Posterior cingulate gyrus (tissue), 11 donors: ENCODE measurements around the gene NGRN.

Experiments used
- DNase-seq, 10 donors: peaks; one replicate each; pipeline versions ENCODE4 v3.0.0 to v3.0.0-alpha.2; 2020 to 2021; ENCODE audit warnings: mixed read lengths in 3 of 10
- intact Hi-C: fragments of 100-400 bp; cut with DNase I; formaldehyde crosslinking; loops from one replicate; pipeline ENCODE4 v1.15.1; 2023

NGRN gene, protein sequence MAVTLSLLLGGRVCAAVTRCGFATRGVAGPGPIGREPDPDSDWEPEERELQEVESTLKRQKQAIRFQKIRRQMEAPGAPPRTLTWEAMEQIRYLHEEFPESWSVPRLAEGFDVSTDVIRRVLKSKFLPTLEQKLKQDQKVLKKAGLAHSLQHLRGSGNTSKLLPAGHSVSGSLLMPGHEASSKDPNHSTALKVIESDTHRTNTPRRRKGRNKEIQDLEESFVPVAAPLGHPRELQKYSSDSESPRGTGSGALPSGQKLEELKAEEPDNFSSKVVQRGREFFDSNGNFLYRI

DNA sequence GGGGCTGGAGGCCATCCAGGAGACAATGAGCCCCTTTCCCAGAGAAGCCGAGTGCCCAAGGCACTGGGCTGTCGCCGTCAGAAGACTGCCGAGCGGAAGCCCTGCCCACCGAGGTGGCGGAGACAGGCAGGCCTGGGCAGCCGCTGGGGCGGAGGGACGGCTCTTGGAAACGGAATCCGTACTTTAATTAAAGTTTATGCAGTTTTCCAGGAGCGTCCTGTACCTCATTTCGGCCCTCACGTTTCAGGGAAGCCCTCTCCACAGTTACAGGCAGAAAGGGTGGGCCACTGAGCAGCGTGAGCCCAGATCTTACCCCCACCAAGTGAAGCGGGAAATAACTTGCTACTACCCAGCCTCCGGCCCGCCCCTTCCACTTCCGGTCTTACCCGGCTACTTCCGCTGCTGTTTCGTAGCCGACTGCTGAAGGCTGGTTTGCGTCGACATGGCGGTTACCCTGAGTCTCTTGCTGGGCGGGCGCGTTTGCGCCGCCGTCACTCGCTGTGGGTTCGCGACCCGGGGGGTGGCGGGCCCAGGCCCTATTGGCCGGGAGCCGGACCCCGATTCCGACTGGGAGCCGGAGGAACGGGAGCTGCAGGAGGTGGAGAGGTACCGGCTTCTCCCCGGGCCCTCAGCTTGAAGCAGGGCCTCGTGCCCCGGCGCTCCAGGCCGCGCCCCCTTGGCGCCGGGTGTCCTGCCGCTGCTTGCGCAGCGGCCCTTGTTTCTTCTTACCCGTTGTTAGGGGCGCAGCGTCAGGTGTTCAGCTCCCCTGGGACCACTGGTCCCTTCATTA is at the start of gene NGRN:
Gene NGRN (plus strand): TSS at position 402 of the 790 bp plus-strand sequence. CDS start 41 bp downstream, at position 443.
- intact Hi-C loops, result loop anchor here (5.0 kb wide), 1 partner anchor 33 kb away; the partner anchor contains the start of genes CIB1 and GDPGP1
- peak; percentile 92 to 99 (median 95) for DNase-seq

DNA sequence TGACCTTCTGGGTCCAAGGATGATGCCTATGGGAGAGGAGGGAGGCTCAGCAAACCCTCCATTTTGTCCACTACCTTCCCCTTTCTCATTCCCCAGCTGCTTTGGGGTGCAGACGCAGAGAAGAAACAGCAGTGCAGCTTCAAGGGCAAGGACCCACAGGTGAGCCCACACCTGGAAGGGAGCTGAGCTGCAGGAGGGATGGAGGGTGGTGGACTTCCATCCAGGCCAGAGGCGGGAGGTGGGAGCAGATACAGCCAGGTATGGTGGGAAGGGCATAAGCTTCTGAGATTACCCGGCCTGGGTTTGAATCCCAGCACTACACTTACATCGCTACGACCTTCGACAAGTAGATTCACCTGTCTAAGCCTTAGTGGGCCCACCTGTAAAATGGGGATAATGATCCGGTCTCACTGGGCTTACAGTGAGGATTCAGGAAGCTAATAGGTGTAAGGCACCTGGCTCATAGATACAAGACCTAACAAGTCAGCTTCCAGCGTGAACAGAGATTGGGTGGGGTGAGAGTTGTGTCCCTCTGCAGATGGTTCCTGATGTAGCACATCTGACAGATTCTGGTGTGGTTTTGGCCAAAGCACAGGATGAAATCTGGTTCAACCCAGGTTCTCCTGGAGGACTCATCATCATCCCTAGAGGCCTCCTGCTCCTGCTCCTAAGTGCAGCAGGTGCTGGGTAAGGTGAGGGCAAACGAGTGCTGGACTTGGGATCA is 47.6 kb upstream of the NGRN start:
- peak in 1 of 10 donors; percentile 53 for DNase-seq
- intact Hi-C loops, result no loop called here

DNA sequence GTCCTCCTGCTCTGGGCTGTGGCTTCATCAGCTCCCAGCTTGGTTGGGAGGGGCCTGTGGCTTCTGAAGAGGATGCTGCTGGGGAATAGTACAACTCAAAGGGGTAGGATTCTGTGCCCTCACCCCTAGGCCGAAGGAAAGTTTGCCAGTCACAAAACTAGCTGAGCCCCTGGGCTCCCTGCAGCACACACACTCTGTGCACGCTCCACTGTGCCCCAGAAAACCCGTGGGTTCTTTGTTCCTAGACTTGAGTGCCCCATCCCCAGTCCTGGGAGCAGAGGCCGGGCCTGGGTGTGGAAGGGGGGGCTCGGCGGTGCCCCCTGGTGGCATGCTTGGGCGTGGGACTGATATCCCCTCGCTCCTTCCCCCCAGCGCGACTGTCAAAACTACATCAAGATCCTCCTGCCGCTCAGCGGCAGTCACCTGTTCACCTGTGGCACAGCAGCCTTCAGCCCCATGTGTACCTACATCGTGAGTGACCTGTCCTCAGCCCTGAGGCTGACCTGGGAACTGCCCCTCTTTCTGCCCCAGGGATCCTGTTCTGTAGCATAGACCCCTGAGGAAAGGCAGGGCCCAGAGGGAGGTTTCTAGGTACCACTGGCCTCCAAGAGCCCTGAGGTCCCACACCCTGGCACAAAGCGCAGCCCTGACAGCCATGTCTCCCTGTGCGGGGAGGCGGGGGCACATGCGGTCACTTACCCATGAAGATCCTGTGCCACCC is 45.9 kb upstream of the NGRN start:
- intact Hi-C loops, result no loop called here

DNA sequence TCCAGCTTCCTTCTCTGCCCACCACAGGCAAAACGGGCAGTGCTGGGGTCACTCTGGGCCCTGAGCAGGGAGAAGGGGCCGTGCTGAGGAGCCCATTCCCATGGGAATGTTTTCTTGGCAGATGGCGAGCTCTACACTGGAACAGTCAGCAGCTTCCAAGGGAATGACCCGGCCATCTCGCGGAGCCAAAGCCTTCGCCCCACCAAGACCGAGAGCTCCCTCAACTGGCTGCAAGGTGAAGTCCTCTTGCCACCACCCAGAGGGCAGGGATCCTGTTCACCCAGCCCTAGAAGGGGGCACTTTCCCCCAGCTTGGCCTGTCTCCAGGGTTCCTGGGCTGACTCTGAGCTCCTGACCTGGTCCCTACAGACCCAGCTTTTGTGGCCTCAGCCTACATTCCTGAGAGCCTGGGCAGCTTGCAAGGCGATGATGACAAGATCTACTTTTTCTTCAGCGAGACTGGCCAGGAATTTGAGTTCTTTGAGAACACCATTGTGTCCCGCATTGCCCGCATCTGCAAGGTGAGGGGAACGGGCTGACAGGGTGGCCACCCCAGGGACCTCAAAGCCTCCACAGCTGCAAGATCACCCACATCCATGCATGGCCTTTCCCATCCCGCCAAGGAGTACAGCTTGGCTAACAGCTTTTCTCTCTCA is 44.1 kb upstream of the NGRN start:
- peak; percentile 64 to 97 (median 75) for DNase-seq
- intact Hi-C loops, result no loop called here

More for the DNA sequence above, 45.9 kb upstream of the NGRN start:
- DNase-seq, result peak in 4 of 10 donors; percentile 30 to 86 (median 84)

DNA sequence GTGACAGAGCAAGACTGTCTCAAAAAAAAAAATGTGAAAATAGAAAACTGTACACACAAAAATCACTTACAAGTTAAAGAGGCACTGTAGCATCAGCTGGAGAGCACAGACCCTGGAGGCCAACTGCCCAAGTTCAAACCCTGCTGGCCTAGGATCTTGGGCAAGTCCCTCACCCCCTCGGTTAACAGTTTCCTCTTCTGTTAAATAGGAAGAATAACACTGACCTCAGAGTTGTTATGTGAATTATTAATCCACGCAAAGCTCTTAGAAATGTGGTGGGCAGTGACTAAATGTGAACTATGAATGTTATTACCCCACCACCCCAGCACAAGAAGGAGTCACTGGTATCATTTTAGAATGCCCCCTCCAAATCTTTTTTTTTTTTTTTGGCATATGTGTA is 42.9 kb upstream of the NGRN start:
- DNase-seq, result no peak
- intact Hi-C loops, result no loop called here

DNA sequence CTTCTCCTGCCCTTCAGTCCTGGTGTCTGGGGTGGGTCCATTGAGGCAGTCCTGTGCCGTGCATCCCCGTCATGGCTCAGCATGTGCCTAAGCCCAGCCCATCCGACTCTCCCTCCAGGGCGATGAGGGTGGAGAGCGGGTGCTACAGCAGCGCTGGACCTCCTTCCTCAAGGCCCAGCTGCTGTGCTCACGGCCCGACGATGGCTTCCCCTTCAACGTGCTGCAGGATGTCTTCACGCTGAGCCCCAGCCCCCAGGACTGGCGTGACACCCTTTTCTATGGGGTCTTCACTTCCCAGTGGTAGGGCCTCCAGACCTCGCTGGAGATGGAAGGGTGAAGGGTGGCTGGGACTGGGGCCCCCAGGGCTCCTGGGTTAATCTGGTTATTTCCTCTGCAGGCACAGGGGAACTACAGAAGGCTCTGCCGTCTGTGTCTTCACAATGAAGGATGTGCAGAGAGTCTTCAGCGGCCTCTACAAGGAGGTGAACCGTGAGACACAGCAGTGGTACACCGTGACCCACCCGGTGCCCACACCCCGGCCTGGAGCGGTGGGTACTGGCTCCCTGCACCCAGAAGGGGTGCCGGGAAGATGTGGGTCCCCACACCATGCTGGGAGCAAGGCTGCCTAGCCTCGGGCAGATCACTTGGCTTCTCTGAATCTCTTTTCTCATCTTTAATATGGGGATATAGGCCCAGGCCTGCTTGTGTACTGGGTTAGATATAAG is 41.9 kb upstream of the NGRN start:
- intact Hi-C loops, result no loop called here

DNA sequence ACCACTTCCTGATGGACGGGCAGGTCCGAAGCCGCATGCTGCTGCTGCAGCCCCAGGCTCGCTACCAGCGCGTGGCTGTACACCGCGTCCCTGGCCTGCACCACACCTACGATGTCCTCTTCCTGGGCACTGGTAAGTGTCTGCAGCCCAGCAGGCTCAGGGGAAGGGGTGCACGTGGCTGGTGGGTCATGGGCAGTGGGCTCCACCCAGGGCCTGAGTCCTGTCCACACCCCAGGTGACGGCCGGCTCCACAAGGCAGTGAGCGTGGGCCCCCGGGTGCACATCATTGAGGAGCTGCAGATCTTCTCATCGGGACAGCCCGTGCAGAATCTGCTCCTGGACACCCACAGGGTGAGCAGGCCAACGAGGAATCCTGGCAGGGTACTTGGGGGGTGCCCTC is 40.4 kb upstream of the NGRN start:
- DNase-seq, result peak in 1 of 10 donors; percentile 84
- intact Hi-C loops, result no loop called here

More for the DNA sequence above, 41.9 kb upstream of the NGRN start:
- DNase-seq, result peak in 1 of 10 donors; percentile 68

DNA sequence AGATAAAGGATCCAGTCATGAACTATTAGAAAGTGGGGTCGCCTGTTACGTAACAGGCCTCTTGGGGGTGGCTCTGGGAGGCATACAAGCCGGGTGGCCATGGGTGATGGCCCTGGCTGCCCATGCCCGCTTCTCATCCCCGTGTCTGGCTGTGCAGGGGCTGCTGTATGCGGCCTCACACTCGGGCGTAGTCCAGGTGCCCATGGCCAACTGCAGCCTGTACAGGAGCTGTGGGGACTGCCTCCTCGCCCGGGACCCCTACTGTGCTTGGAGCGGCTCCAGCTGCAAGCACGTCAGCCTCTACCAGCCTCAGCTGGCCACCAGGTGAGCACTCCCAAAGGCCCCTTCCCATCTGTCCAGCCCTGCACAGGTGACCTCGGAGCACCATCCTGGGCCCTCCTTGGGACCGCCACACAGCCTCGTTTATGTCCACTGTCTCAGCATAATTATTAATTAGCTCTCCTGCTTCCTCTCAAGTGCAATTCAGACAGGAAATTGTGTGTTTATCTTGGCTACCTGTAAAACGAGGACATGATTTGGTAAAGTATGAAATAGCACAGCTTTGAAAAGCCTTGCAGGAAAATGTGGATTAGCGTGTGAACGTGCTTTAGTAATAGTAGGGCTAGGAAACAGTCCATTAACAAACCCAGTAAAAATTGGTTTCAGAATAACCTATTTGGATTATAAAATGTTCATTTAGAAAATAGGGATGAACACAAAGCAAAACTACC is 39.8 kb upstream of the NGRN start:
- intact Hi-C loops, result no loop called here
- DNase-seq, result no peak

DNA sequence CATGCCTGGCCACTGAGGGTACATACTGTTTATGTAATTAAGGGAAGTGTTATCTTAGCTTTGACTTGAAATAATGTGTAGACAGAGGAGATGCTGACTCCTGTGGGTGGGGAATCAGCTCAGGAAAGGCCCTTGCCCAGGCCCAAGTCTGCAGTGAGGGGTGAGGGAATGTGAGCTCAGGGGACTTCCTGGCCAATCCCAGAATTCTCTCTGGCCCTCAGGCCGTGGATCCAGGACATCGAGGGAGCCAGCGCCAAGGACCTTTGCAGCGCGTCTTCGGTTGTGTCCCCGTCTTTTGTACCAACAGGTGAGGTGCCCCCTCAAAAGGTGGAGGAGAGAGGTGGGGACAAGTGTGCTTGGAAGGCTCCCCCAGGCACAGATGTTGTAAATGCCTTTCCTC is 38.1 kb upstream of the NGRN start:
- no peak for DNase-seq
- intact Hi-C loops, result no loop called here

DNA sequence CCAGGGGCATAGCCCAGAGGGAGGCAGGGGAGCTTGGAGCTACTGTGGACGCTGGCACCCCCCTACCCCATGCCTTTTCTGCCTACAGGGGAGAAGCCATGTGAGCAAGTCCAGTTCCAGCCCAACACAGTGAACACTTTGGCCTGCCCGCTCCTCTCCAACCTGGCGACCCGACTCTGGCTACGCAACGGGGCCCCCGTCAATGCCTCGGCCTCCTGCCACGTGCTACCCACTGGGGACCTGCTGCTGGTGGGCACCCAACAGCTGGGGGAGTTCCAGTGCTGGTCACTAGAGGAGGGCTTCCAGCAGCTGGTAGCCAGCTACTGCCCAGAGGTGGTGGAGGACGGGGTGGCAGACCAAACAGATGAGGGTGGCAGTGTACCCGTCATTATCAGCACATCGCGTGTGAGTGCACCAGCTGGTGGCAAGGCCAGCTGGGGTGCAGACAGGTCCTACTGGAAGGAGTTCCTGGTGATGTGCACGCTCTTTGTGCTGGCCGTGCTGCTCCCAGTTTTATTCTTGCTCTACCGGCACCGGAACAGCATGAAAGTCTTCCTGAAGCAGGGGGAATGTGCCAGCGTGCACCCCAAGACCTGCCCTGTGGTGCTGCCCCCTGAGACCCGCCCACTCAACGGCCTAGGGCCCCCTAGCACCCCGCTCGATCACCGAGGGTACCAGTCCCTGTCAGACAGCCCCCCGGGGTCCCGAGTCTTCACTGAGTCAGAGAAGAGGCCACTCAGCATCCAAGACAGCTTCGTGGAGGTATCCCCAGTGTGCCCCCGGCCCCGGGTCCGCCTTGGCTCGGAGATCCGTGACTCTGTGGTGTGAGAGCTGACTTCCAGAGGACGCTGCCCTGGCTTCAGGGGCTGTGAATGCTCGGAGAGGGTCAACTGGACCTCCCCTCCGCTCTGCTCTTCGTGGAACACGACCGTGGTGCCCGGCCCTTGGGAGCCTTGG is 37.4 kb upstream of the NGRN start:
- DNase-seq, result no peak
- intact Hi-C loops, result no loop called here

DNA sequence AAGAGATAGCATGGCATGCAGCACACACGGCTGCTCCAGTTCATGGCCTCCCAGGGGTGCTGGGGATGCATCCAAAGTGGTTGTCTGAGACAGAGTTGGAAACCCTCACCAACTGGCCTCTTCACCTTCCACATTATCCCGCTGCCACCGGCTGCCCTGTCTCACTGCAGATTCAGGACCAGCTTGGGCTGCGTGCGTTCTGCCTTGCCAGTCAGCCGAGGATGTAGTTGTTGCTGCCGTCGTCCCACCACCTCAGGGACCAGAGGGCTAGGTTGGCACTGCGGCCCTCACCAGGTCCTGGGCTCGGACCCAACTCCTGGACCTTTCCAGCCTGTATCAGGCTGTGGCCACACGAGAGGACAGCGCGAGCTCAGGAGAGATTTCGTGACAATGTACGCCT is 36.5 kb upstream of the NGRN start:
- DNase-seq, result no peak
- intact Hi-C loops, result no loop called here

DNA sequence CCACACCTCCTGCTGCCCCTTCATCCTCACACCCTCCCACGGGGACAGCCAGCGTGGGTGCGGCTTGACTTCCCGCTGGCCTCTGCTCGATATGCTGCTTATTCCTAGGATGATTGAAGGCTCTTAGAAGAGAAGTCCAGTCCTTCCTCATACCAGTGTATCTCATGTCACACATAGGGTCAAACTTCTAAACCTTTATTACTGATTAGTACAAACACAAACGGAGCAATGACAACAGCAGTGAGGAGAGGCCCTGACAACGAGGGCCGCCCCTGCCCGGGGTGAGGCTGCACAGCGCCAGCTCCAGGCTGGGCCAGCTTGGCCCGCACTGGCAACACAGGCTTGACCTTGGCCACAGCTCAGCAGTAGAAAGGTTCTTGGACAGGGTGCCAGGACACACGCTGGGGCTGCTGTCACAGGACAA is 35.4 kb upstream of the NGRN start:
- peak in 6 of 10 donors; percentile 29 to 90 (median 51) for DNase-seq
- intact Hi-C loops, result loop anchor here (5.0 kb wide), 1 partner anchor 37 kb away; the partner anchor contains the start of gene NGRN

DNA sequence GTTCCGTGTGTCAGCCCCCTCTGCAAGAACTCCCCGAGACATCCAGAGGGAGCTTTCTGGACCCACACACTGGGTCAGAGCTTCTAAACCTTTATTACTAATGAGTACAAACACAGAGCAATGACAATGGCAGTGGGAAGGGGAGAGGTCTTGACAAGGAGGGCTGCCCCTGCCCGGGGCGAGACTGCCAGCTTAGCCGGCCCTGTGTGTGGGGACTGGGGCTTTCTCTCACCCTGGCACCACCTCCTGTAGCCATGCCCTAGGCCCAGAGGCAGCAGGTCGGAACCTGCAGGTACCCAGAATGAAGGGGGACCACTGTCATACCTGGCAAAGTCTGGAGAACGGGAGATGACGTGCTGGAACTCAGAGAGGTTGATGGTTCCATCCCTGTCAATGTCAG is 34.9 kb upstream of the NGRN start:
- intact Hi-C loops, result loop anchor here (5.0 kb wide), 1 partner anchor 37 kb away; the partner anchor contains the start of gene NGRN
- DNase-seq, result no peak

DNA sequence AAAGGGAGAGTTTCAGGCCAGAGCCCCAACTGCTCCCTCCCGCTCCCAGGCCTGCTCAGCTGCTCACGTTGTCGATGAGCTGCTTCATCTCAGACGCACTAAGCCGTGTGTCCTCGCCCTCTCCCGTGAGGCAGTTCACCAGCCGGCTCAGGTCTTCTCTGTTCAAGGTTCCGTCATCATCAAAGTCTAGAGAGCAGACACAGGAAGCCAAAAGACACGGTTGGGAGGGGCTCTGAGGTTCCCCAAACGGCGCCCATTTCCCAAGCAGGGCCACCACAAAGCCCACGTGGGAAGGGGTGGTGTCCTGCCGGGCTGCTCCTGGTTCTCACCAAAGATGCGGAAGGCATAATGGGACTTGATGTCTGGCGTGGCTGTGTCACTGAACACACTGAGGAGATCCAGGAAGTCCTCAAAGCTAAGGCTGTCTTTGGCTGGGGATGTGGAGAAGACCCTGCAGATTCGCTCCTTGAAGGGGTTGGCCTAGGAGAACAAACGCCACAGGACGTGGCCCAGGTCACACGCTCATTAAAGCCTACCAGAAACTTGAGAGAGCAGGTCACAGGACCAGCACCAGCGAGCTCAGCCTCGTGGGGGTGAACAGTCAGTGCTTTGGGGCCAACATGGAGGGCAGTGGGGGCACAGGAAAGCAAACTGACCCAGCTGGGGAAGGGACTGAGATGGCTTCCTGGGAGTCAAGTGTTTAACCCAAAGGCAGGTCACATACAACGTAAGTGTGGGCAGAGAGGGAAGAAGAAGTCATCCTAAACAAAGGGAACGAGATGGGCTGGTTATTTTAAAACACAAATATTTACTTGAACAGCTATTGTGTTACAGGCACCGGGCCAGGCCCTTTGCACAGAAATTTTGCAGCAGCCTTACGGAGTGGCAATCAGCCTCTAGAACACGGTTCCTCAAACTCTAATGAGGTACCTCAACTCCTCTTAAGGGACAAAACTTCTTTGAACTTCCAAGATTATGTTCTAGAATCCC is 34.1 kb upstream of the NGRN start:
- intact Hi-C loops, result loop anchor here (5.0 kb wide), 1 partner anchor 36 kb away; the partner anchor contains the start of gene NGRN
- DNase-seq, result peak in 2 of 10 donors; percentile 31 to 86

DNA sequence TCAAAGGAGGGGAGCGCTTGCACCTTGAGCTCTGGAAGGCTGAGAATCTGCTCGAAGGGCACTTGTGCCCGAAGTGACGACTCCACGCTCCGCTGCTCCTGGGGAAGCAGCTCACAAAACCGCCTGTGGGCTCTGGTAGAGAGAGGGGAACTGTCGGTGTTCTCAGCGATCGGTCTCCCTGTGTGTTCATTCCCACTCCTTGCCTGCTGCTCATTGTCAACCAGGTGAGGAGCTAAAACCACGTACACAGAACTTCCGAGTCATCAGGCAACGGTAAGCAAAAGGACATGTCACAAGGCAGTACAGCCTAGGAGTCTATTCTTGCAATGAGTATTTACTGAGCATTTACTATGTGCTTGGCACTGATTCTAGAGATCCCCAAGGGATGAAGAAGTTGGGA is 33.3 kb upstream of the NGRN start:
- intact Hi-C loops, result loop anchor here (5.0 kb wide), 1 partner anchor 35 kb away; the partner anchor contains the start of gene NGRN
- DNase-seq, result no peak

DNA sequence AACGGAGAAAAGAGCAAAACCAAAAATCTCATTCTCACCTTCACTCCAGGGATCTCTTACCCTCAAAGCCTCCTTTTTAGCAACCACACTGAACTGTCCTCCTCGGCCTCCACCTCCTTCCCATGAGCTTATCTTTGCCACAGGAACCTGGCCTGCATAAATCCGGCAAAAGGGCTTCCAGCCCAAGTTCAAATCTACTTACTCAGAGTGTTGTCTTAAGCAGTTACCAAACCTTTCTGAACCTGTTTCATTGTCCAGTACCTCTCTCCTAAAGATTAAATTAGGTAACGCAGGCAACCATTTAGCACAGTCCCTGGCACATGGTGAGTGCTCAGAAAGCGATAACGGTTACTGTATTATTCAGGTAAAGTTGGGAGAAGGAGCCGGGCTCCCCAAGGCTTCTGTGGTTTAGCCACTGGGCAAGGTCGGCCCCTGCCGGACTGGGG is 32.5 kb upstream of the NGRN start:
- DNase-seq, result no peak
- intact Hi-C loops, result loop anchor here (5.0 kb wide), 1 partner anchor 34 kb away; the partner anchor contains the start of gene NGRN
